GM18526 (cell line): Measurements from ENCODE around the gene VWA5A.

Experiments used
- POLR2A ChIP-seq: IDR thresholded peaks from 3 replicates; pipeline ENCODE4 v1.6.1; 2011; ENCODE audit not compliant: insufficient read length; ENCODE audit errors: extremely low read depth

The VWA5A gene

GRCh38 chr11:124114942-124115781 lies at the start of gene VWA5A:
Gene VWA5A, plus strand, starts transcription at chr11:124115450. Its CDS starts 2,062 bp downstream, at chr11:124117512.
- TF ChIP-seq POLR2A: peak; percentile 41

GRCh38 chr11:124068601-124069110 lies 46.6 kb upstream of the VWA5A start:
- TF ChIP-seq POLR2A: no peak

- TF ChIP-seq POLR2A: no peak
Measured at GRCh38 chr11:124069429-124070401, 45.5 kb upstream of the VWA5A start.

- no peak for TF ChIP-seq POLR2A
Measured at GRCh38 chr11:124070915-124071622, 44.2 kb upstream of the VWA5A start.

GRCh38 chr11:124071623-124071948 lies 43.7 kb upstream of the VWA5A start:
- TF ChIP-seq POLR2A: no peak

GRCh38 chr11:124072147-124072546 lies 43.1 kb upstream of the VWA5A start:
- TF ChIP-seq POLR2A: no peak

- TF ChIP-seq POLR2A: no peak
Measured at GRCh38 chr11:124074554-124074953, 40.7 kb upstream of the VWA5A start.

- TF ChIP-seq POLR2A: no peak
Measured at GRCh38 chr11:124075492-124075840, 39.8 kb upstream of the VWA5A start.

- no peak for TF ChIP-seq POLR2A
Measured at GRCh38 chr11:124075841-124076651, 39.2 kb upstream of the VWA5A start.

- no peak for TF ChIP-seq POLR2A
Measured at GRCh38 chr11:124077266-124077665, 38.0 kb upstream of the VWA5A start.

- no peak for TF ChIP-seq POLR2A
Measured at GRCh38 chr11:124078591-124078990, 36.7 kb upstream of the VWA5A start.

GRCh38 chr11:124079631-124080326 lies 35.5 kb upstream of the VWA5A start:
- TF ChIP-seq POLR2A: no peak

GRCh38 chr11:124080327-124081001 lies 34.8 kb upstream of the VWA5A start:
- no peak for TF ChIP-seq POLR2A
